ENCODE results near the gene SUGCT.

The SUGCT gene

GRCh38 chr7:40890088-40890692, 755.4 kb downstream of the SUGCT start:
- no peaks in the 10 kb centered on the region for H3K27me3 ChIP-seq (replicated peaks)
- TF ChIP-seq, protein P1, sequence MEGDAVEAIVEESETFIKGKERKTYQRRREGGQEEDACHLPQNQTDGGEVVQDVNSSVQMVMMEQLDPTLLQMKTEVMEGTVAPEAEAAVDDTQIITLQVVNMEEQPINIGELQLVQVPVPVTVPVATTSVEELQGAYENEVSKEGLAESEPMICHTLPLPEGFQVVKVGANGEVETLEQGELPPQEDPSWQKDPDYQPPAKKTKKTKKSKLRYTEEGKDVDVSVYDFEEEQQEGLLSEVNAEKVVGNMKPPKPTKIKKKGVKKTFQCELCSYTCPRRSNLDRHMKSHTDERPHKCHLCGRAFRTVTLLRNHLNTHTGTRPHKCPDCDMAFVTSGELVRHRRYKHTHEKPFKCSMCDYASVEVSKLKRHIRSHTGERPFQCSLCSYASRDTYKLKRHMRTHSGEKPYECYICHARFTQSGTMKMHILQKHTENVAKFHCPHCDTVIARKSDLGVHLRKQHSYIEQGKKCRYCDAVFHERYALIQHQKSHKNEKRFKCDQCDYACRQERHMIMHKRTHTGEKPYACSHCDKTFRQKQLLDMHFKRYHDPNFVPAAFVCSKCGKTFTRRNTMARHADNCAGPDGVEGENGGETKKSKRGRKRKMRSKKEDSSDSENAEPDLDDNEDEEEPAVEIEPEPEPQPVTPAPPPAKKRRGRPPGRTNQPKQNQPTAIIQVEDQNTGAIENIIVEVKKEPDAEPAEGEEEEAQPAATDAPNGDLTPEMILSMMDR (IDR thresholded peaks at IDR 0.05; ENCODE audit: low read depth, low read length, missing control alignments), result no peak
- no peaks in the 10 kb centered on the region for H3K36me3 ChIP-seq (replicated peaks)
- H3K4me3 ChIP-seq (ENCODE audit: low read depth, low read length), result no peak overlapping the region
- in situ Hi-C loops (cut with HindIII; ENCODE audit: low pct_ligation_motif_present, low sequenced_read_pairs), result no loop called here
- H3K27ac ChIP-seq, result no peak overlapping the region
- no peak for DNase-seq

DNA sequence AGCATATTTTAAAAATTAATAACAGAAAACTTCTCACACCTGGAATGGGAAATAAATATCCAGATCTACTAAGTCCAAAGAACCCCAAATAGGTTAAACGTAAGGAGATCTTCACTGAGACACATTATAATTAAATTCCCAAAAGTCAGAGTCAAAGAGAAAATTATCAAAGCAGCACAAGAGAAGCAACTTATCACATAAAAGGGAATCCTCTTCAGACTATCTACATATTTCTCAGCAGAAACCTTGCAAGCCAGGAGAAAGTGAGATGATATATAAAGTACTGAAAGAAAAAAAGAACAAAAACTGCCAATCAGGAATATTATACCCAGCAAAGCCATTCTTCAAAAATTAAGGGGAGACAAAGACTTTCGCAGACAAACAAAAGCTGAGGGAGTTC, 756.4 kb downstream of the SUGCT start:
- H3K27me3 ChIP-seq (replicated peaks), result no peaks in the 10 kb centered on the region
- TF ChIP-seq, protein P1 (IDR thresholded peaks at IDR 0.05; ENCODE audit: low read depth, low read length, missing control alignments), result no peak
- H3K27ac ChIP-seq, result no peak overlapping the region
- in situ Hi-C loops (cut with HindIII; ENCODE audit: low pct_ligation_motif_present, low sequenced_read_pairs), result no loop called here
- DNase-seq, result no peak
- H3K4me3 ChIP-seq (ENCODE audit: low read depth, low read length), result no peak overlapping the region
- H3K36me3 ChIP-seq (replicated peaks), result no peaks in the 10 kb centered on the region

- DNase-seq, result no peak
- H3K36me3 ChIP-seq (replicated peaks), result no peaks in the 10 kb centered on the region
- no peaks in the 10 kb centered on the region for H3K27me3 ChIP-seq (replicated peaks)
- TF ChIP-seq, protein P1 (IDR thresholded peaks at IDR 0.05; ENCODE audit: low read depth, low read length, missing control alignments), result no peak
- in situ Hi-C loops (cut with HindIII; ENCODE audit: low pct_ligation_motif_present, low sequenced_read_pairs), result no loop called here
- H3K4me3 ChIP-seq (ENCODE audit: low read depth, low read length), result no peak overlapping the region
- no peak overlapping the region for H3K27ac ChIP-seq
Measured at GRCh38 chr7:40899151-40899550, 764.3 kb downstream of the SUGCT start.

DNA sequence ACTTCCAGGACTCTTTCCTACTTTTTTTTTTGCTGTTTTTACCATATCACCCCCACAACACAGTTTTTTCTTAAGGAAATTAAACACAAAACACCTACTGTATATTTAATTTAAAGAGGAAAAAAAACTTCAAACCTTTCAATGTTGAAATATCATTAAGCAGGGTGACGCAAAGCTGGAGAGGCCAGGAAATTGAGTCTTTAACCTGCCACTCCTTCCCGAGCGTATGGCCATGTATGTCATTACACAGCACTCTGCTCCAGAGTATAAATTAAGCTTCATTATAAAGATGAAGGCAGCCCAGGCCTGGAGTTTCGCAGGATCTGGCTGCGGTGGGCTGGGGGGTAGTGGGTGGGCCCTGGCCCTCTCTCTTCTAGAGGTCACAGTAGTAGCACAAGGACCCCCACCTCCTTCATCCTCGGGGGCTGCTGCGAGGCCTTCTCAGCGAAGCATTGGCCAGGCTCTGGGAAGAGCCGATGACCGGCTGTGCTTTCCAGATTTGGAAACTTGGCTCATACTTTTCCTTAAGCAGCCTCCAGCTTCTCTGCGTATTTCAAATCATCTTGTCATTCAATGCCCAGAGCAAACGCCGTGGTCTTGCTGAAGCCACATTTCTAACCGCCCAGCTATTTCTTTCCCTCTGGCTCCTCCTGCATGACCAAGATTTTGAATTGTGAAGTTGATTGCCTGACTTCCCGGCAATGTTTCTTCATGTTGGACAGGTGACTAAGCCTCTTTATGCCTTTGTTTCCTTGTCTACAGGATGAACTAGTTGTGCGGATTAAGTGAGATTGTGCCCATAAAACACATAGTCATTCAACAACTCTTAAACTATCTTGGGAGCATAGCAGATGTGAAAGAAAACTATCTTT, 765.1 kb downstream of the SUGCT start:
- no peak for DNase-seq
- in situ Hi-C loops (cut with HindIII; ENCODE audit: low pct_ligation_motif_present, low sequenced_read_pairs), result no loop called here
- TF ChIP-seq, protein P1 (IDR thresholded peaks at IDR 0.05; ENCODE audit: low read depth, low read length, missing control alignments), result no peak
- H3K27ac ChIP-seq, result no peak overlapping the region
- H3K4me3 ChIP-seq (ENCODE audit: low read depth, low read length), result no peak overlapping the region
- H3K36me3 ChIP-seq (replicated peaks), result no peaks in the 10 kb centered on the region
- no peaks in the 10 kb centered on the region for H3K27me3 ChIP-seq (replicated peaks)

- Histone ChIP-seq H3K36me3 (replicated peaks) (no peaks in the 10 kb centered on the region), H3K27me3 (replicated peaks) (no peaks in the 10 kb centered on the region), H3K27ac (no peak overlapping the region), H3K4me3 (ENCODE audit: low read depth, low read length) (no peak overlapping the region)
- TF ChIP-seq, protein P1 (IDR thresholded peaks at IDR 0.05; ENCODE audit: low read depth, low read length, missing control alignments), result no peak
- in situ Hi-C loops (cut with HindIII; ENCODE audit: low pct_ligation_motif_present, low sequenced_read_pairs), result no loop called here
- DNase-seq, result no peak
Measured at GRCh38 chr7:40903872-40904271, 769.1 kb downstream of the SUGCT start.
